ENCODE results near the gene RAB8A.
"Not testable (repeated sequence)": the region's sequence is repeated elsewhere in the genome, so short reads cannot be mapped to it uniquely, and the experiment has no call there.

Gene RAB8A

DNA sequence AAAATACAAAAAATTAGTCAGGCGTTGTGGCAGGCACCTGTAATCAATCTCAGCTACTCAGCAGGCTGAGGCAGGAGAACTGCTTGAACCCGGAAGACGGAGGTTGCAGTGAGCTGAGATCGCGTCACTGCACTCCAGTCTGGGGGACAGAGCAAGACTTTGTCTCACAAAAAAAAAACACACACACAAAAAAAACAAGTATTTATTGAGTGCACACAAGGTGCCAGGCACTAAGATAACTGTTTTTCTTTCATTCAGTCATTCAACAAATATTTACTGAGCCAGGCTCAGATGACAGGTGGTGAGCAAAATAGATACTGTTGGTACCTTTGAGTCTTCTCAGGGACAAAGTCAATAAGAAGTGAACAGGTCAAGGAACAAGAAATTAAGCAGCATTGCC is 55.4 kb downstream of the RAB8A start:
- Histone ChIP-seq H3K36me3 (ENCODE audit: control insufficient read depth in 1 of 2, insufficient read depth in 2 of 2, low read length in 2 of 2) (no peaks in the 10 kb centered on the region), H3K9me3 (ENCODE audit: control insufficient read depth in 1 of 2, low read length in 2 of 2) (peaks cover 0 to 2% of the 10 kb centered on the region in 2 donors), H3K4me1 (ENCODE audit: control insufficient read depth in 1 of 2, insufficient read depth in 2 of 2, low read length in 2 of 2) (peaks cover 5 to 8% of the 10 kb centered on the region in 2 donors), H3K9ac (ENCODE audit: low read depth in 1 of 2, low read length in 2 of 2) (no peak overlapping the region), H3K4me3 (ENCODE audit: low read depth in 1 of 2, low read length in 2 of 2) (no peak overlapping the region), H3K27ac (ENCODE audit: low read depth, low read length) (no peak overlapping the region), H3K27me3 (ENCODE audit: control insufficient read depth in 1 of 2, insufficient read depth in 2 of 2, low read length in 2 of 2) (no peaks in the 10 kb centered on the region)

DNA sequence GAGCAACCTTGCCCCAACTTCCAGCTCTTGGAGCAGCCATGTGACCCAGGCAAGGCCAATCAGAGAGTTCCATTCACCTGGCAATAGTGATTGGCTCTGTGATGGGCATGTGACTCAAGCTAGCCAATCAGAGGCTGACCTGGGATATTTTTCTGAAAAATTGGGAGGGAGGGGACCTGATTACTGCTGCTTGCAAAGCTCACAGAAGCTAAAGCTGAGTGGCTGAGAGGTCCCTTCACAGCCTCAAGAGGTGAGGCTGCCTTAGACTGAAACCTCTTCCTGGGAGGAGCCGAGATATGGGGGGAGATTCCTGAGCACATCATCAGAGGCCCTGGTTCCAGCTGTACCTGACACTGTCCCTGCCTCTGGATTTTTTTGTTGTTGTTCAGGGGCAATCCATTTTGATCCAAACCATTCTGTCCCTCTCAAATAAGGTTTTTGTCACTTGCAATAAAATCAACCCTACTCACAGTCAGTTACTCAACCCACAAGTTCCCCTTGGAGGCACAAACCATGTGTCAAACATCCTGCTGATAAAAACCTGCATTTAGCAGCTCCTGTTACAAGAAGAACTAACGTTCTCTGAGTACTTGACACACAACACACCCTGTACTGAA is 56.9 kb downstream of the RAB8A start:
- Histone ChIP-seq H3K27me3 (ENCODE audit: control insufficient read depth in 1 of 2, insufficient read depth in 2 of 2, low read length in 2 of 2) (no peaks in the 10 kb centered on the region), H3K36me3 (ENCODE audit: control insufficient read depth in 1 of 2, insufficient read depth in 2 of 2, low read length in 2 of 2) (no peaks in the 10 kb centered on the region), H3K27ac (ENCODE audit: low read depth, low read length) (no peak overlapping the region), H3K4me1 (ENCODE audit: control insufficient read depth in 1 of 2, insufficient read depth in 2 of 2, low read length in 2 of 2) (peaks cover 5 to 8% of the 10 kb centered on the region in 2 donors), H3K9me3 (ENCODE audit: control insufficient read depth in 1 of 2, low read length in 2 of 2) (peaks cover 0 to 2% of the 10 kb centered on the region in 2 donors), H3K4me3 (ENCODE audit: low read depth in 1 of 2, low read length in 2 of 2) (no peak overlapping the region), H3K9ac (ENCODE audit: low read depth in 1 of 2, low read length in 2 of 2) (no peak overlapping the region)

DNA sequence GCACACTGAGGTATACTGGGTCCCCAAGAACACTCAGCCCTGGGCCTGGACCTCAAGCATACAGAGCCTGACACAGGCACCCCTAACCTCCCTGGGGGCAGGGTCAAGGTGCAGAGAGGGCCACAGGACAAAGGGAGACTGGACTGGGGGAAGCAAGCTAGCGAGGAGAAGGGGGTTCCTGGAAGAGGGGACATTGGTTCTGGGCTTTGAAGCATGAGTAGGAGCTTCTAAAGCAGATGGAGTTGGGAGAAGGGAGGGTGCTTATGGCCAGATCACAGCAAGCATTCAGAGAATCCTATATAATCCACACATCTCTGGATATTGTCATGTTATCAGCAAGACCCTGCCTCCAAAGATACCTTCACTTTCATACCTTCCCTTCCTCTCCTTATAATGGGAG is 58.4 kb downstream of the RAB8A start:
- Histone ChIP-seq H3K4me3 (ENCODE audit: low read depth in 1 of 2, low read length in 2 of 2) (no peak overlapping the region), H3K9me3 (ENCODE audit: control insufficient read depth in 1 of 2, low read length in 2 of 2) (peaks cover 0 to 2% of the 10 kb centered on the region in 2 donors), H3K27ac (ENCODE audit: low read depth, low read length) (no peak overlapping the region), H3K36me3 (ENCODE audit: control insufficient read depth in 1 of 2, insufficient read depth in 2 of 2, low read length in 2 of 2) (no peaks in the 10 kb centered on the region), H3K27me3 (ENCODE audit: control insufficient read depth in 1 of 2, insufficient read depth in 2 of 2, low read length in 2 of 2) (no peaks in the 10 kb centered on the region), H3K4me1 (ENCODE audit: control insufficient read depth in 1 of 2, insufficient read depth in 2 of 2, low read length in 2 of 2) (no peaks in the 10 kb centered on the region), H3K9ac (ENCODE audit: low read depth in 1 of 2, low read length in 2 of 2) (no peak overlapping the region)

DNA sequence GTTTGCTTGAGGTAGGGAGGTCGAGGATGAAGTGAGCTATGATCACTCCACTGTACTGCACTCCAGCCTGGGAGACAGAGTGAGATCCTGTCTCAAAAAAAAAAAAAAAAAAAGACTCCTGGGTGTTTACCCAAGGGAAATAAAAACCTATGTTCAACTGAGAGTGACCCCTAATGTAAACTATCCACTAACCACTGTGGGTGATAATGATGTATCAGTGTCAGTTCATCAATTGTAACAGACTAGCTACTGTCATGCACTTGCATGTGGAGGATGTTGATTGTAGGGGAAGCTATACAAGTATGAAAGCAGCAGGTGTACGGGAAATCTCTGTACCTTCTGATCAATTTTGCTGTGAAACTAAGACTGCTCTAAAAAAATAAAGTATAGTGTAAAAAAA is 64.3 kb downstream of the RAB8A start:
- Histone ChIP-seq H3K9ac (ENCODE audit: low read depth in 1 of 2, low read length in 2 of 2) (no peak overlapping the region), H3K4me1 (ENCODE audit: control insufficient read depth in 1 of 2, insufficient read depth in 2 of 2, low read length in 2 of 2) (no peaks in the 10 kb centered on the region), H3K36me3 (ENCODE audit: control insufficient read depth in 1 of 2, insufficient read depth in 2 of 2, low read length in 2 of 2) (no peaks in the 10 kb centered on the region), H3K27me3 (ENCODE audit: control insufficient read depth in 1 of 2, insufficient read depth in 2 of 2, low read length in 2 of 2) (no peaks in the 10 kb centered on the region), H3K27ac (ENCODE audit: low read depth, low read length) (no peak overlapping the region), H3K9me3 (ENCODE audit: control insufficient read depth in 1 of 2, low read length in 2 of 2) (no peaks in the 10 kb centered on the region), H3K4me3 (ENCODE audit: low read depth in 1 of 2, low read length in 2 of 2) (no peak overlapping the region)

DNA sequence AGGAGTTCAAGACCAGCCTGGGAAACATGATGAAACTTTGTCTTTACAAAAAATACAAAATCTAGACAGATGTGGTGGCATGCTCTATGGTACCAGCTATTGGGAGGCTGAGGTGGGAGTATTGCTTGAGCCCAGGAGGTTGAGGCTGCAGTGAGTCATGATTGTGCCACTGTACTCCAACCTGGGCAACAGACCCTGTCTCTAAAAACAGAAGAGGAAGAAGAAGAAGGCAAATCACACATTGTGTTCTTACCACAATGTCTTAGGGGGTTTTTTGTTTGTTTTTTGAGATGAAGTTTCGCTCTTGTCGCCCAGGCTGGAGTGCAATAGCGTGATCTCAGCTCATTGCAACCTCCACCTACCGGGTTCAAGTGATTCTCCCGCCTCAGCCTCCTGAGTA is 67.2 kb downstream of the RAB8A start:
- H3K27me3 ChIP-seq (ENCODE audit: control insufficient read depth in 1 of 2, insufficient read depth in 2 of 2, low read length in 2 of 2); H3K9me3 ChIP-seq (ENCODE audit: control insufficient read depth in 1 of 2, low read length in 2 of 2); H3K4me3 ChIP-seq (ENCODE audit: low read depth in 1 of 2, low read length in 2 of 2); H3K27ac ChIP-seq (ENCODE audit: low read depth, low read length); H3K9ac ChIP-seq (ENCODE audit: low read depth in 1 of 2, low read length in 2 of 2); H3K36me3 ChIP-seq (ENCODE audit: control insufficient read depth in 1 of 2, insufficient read depth in 2 of 2, low read length in 2 of 2); H3K4me1 ChIP-seq (ENCODE audit: control insufficient read depth in 1 of 2, insufficient read depth in 2 of 2, low read length in 2 of 2): not testable (repeated sequence)

DNA sequence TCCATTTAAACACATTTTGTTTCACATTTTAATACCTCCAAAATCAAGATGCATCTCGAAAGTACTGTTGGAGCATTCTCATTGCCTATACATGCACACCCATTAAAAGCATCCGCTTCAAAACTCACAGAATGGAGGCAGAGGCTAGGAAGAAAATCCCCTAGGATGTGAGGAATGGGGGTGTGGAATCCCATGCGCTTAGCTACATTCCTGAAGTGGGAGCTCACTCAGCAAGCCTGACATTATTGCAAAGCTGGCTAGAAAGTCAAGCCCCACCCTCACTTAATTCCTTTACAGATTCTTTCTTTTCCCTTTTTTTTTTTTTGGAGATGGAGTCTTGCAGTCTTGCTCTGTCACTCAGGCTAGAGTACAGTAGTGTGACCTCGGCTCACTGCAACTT is 68.9 kb downstream of the RAB8A start:
- Histone ChIP-seq H3K27me3 (ENCODE audit: control insufficient read depth in 1 of 2, insufficient read depth in 2 of 2, low read length in 2 of 2) (no peaks in the 10 kb centered on the region), H3K9ac (ENCODE audit: low read depth in 1 of 2, low read length in 2 of 2) (no peak overlapping the region), H3K4me3 (ENCODE audit: low read depth in 1 of 2, low read length in 2 of 2) (no peak overlapping the region), H3K9me3 (ENCODE audit: control insufficient read depth in 1 of 2, low read length in 2 of 2) (no peaks in the 10 kb centered on the region), H3K36me3 (ENCODE audit: control insufficient read depth in 1 of 2, insufficient read depth in 2 of 2, low read length in 2 of 2) (no peaks in the 10 kb centered on the region), H3K4me1 (ENCODE audit: control insufficient read depth in 1 of 2, insufficient read depth in 2 of 2, low read length in 2 of 2) (peaks cover 0 to 9% of the 10 kb centered on the region in 2 donors), H3K27ac (ENCODE audit: low read depth, low read length) (no peak overlapping the region)

All from duodenal mucosa (tissue), 2 donors.